ENCODE measurements around the gene CCDC188. TPM values are rescaled to one million over a fixed set of nuclear protein-coding genes. Genes with fewer than 3 reads are reported as not detected.

Gene CCDC188
- total RNA-seq, 1 donor from 2014 or later, result not detected

GRCh38 chr22:20156042-20156389 is 5.2 kb upstream of the CCDC188 start:
- TF ChIP-seq CTCF (IDR thresholded peaks at IDR 0.05; ENCODE audit: unreplicated experiment), result no peak
- Mint-ChIP-seq H3K36me3 (ENCODE audit: low read depth, unreplicated experiment) (no peaks in the 10 kb centered on the region), H3K4me1 (ENCODE audit: unreplicated experiment) (no peaks in the 10 kb centered on the region), H3K9me3 (ENCODE audit: unreplicated experiment) (no peaks in the 10 kb centered on the region), H3K4me3 (ENCODE audit: unreplicated experiment) (no peak overlapping the region), H3K27me3 (ENCODE audit: unreplicated experiment) (peaks cover 8% of the 10 kb centered on the region), H3K27ac (ENCODE audit: unreplicated experiment) (no peak overlapping the region)
- no peak for DNase-seq (ENCODE audit: low spot score)

GRCh38 chr22:20155330-20156041 is 4.6 kb upstream of the CCDC188 start:
- Mint-ChIP-seq H3K4me3 (ENCODE audit: unreplicated experiment) (no peak overlapping the region), H3K27me3 (ENCODE audit: unreplicated experiment) (peaks cover 8% of the 10 kb centered on the region), H3K9me3 (ENCODE audit: unreplicated experiment) (no peaks in the 10 kb centered on the region), H3K4me1 (ENCODE audit: unreplicated experiment) (no peaks in the 10 kb centered on the region), H3K36me3 (ENCODE audit: low read depth, unreplicated experiment) (no peaks in the 10 kb centered on the region), H3K27ac (ENCODE audit: unreplicated experiment) (no peak overlapping the region)
- TF ChIP-seq CTCF (IDR thresholded peaks at IDR 0.05; ENCODE audit: unreplicated experiment), result no peak
- DNase-seq (ENCODE audit: low spot score), result no peak

GRCh38 chr22:20154602-20155187 is 3.8 kb upstream of the CCDC188 start:
- no peak for TF ChIP-seq CTCF (IDR thresholded peaks at IDR 0.05; ENCODE audit: unreplicated experiment)
- no peak for DNase-seq (ENCODE audit: low spot score)
- peaks cover 7% of the 10 kb centered on the region for H3K27me3 Mint-ChIP-seq (ENCODE audit: unreplicated experiment)
- no peak overlapping the region for H3K27ac Mint-ChIP-seq (ENCODE audit: unreplicated experiment)
- H3K36me3 Mint-ChIP-seq (ENCODE audit: low read depth, unreplicated experiment), result no peaks in the 10 kb centered on the region
- H3K4me3 Mint-ChIP-seq (ENCODE audit: unreplicated experiment), result no peak overlapping the region
- no peaks in the 10 kb centered on the region for H3K9me3 Mint-ChIP-seq (ENCODE audit: unreplicated experiment)
- no peaks in the 10 kb centered on the region for H3K4me1 Mint-ChIP-seq (ENCODE audit: unreplicated experiment)

- no peaks in the 10 kb centered on the region for H3K9me3 Mint-ChIP-seq (ENCODE audit: unreplicated experiment)
- no peak for TF ChIP-seq CTCF (IDR thresholded peaks at IDR 0.05; ENCODE audit: unreplicated experiment)
These were observed 3.1 kb upstream of the CCDC188 start for GRCh38 chr22:20153945-20154344.

GRCh38 chr22:20152464-20152890 is 1.6 kb upstream of the CCDC188 start:
- no peaks in the 10 kb centered on the region for H3K9me3 Mint-ChIP-seq (ENCODE audit: unreplicated experiment)
- no peak overlapping the region for H3K4me3 Mint-ChIP-seq (ENCODE audit: unreplicated experiment)
- peaks cover 7% of the 10 kb centered on the region for H3K27me3 Mint-ChIP-seq (ENCODE audit: unreplicated experiment)
- H3K27ac Mint-ChIP-seq (ENCODE audit: unreplicated experiment), result no peak overlapping the region
- H3K4me1 Mint-ChIP-seq (ENCODE audit: unreplicated experiment), result no peaks in the 10 kb centered on the region
- TF ChIP-seq CTCF (IDR thresholded peaks at IDR 0.05; ENCODE audit: unreplicated experiment), result no peak
- no peak for DNase-seq (ENCODE audit: low spot score)
- no peaks in the 10 kb centered on the region for H3K36me3 Mint-ChIP-seq (ENCODE audit: low read depth, unreplicated experiment)

More at GRCh38 chr22:20153945-20154344, 3.1 kb upstream of the CCDC188 start:
- H3K36me3 Mint-ChIP-seq (ENCODE audit: low read depth, unreplicated experiment), result no peaks in the 10 kb centered on the region
- peaks cover 7% of the 10 kb centered on the region for H3K27me3 Mint-ChIP-seq (ENCODE audit: unreplicated experiment)
- no peaks in the 10 kb centered on the region for H3K4me1 Mint-ChIP-seq (ENCODE audit: unreplicated experiment)
- no peak overlapping the region for H3K27ac Mint-ChIP-seq (ENCODE audit: unreplicated experiment)
- no peak overlapping the region for H3K4me3 Mint-ChIP-seq (ENCODE audit: unreplicated experiment)
- no peak for DNase-seq (ENCODE audit: low spot score)

Measured in endothelial cell (in vitro differentiated cells).